ENCODE results near the gene C18orf63. TPM values are rescaled to one million over a fixed set of nuclear protein-coding genes. Genes with fewer than 3 reads are reported as not detected.

Gene C18orf63
- total RNA-seq = not detected

- CTCF ChIA-PET = no interaction called here
- intact Hi-C loops (cut with DNase I, micrococcal nuclease) = no loop called here
- H3K36me3 Mint-ChIP-seq (ENCODE audit: low read depth) = no peaks in the 10 kb centered on the region
- H3K4me1 Mint-ChIP-seq = no peaks in the 10 kb centered on the region
- no peak within 1 kb of the TSS for H3K4me3 Mint-ChIP-seq
- no peak for DNase-seq
- POLR2A ChIA-PET = no interaction called here
- no peak within 1 kb of the TSS for H3K27ac Mint-ChIP-seq
- H3K9me3 Mint-ChIP-seq (ENCODE audit: low read depth) = no peaks in the 10 kb centered on the region
- H3K27me3 Mint-ChIP-seq = peaks cover 4% of the 10 kb centered on the region
- ATAC-seq = no peak
Observed at GRCh38 chr18:74315464-74316256, at the start of gene C18orf63. C18orf63 (plus strand) TSS chr18:74315839; CDS start chr18:74317866, 2,027 bp downstream.

DNA sequence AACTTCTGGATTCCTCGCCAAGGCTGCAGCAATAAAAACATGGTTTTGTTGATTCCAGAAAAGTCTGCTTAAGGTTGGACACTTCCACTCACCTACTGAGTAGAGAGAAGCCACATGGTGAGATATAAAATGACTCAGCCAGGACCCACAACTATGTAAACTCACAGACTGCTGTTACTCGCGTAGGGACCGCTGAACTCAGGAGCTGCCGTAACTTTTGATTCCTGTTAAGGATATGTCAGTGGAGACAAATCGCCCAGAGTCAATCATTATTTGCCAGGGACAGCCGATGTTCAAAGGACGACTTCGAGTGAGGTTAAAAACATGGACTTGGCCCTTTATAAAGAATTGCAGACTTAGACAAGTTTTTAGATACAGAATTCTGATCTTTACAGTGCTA, 49.5 kb upstream of the C18orf63 start:
- no peak for DNase-seq
- Mint-ChIP-seq H3K27ac (no peak overlapping the region), H3K27me3 (no peaks in the 10 kb centered on the region), H3K36me3 (ENCODE audit: low read depth) (peaks cover 2% of the 10 kb centered on the region), H3K4me3 (no peak overlapping the region), H3K9me3 (ENCODE audit: low read depth) (no peaks in the 10 kb centered on the region), H3K4me1 (peaks cover 5% of the 10 kb centered on the region)
- CTCF ChIA-PET = no interaction called here
- no peak for ATAC-seq
- POLR2A ChIA-PET = no interaction called here
- intact Hi-C loops (cut with DNase I, micrococcal nuclease) = no loop called here

GRCh38 chr18:74268175-74268574, 47.5 kb upstream of the C18orf63 start:
- H3K4me1 Mint-ChIP-seq = peaks cover 5% of the 10 kb centered on the region
- intact Hi-C loops (cut with DNase I, micrococcal nuclease) = no loop called here
- no peaks in the 10 kb centered on the region for H3K9me3 Mint-ChIP-seq (ENCODE audit: low read depth)
- ChIA-PET CTCF (no interaction called here), POLR2A (no interaction called here)
- no peak for DNase-seq
- H3K27ac Mint-ChIP-seq = no peak overlapping the region
- no peak overlapping the region for H3K4me3 Mint-ChIP-seq
- H3K27me3 Mint-ChIP-seq = no peaks in the 10 kb centered on the region
- ATAC-seq = no peak
- H3K36me3 Mint-ChIP-seq (ENCODE audit: low read depth) = peaks cover 1% of the 10 kb centered on the region

DNA sequence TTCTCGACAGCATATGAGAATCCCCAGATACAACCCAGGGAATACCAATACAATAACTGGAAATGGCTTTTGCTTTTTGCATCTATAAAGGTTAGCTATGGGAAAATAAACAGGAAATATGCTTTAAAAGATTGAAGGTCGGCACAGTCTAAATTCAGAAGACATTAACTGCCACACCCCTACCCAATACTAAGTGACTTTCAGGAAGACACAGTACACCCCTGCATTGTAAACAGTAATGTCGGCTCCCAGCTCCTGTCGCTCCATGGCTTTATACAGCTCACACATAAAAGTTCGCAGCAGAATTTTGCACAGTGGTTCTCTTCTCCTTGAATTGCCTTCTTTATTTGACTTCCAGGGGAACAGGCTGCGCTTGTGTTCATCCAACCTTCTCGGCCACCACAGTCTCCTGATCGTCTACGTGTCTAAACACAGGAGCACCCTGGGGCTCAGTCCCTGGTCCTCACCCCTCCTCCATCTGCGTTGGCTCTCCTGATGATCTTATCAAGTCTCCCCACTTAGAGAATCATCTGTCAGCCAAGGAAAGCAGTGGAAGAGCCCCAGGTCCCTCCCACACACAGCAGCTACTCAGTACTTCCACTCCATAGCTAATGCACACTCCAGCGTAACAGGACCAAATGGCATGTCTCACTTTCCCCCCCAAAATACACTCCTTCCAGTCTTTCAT, 46.6 kb upstream of the C18orf63 start:
- peaks cover 5% of the 10 kb centered on the region for H3K4me1 Mint-ChIP-seq
- CTCF ChIA-PET = no interaction called here

GRCh38 chr18:74271635-74272034, 44.0 kb upstream of the C18orf63 start:
- Mint-ChIP-seq H3K36me3 (ENCODE audit: low read depth) (no peaks in the 10 kb centered on the region), H3K27me3 (no peaks in the 10 kb centered on the region), H3K27ac (no peak overlapping the region), H3K9me3 (ENCODE audit: low read depth) (no peaks in the 10 kb centered on the region), H3K4me1 (no peaks in the 10 kb centered on the region), H3K4me3 (no peak overlapping the region)
- DNase-seq = no peak
- no peak for ATAC-seq
- POLR2A ChIA-PET = no interaction called here
- CTCF ChIA-PET = no interaction called here
- intact Hi-C loops (cut with DNase I, micrococcal nuclease) = no loop called here

More for the DNA sequence above, 46.6 kb upstream of the C18orf63 start:
- no peaks in the 10 kb centered on the region for H3K27me3 Mint-ChIP-seq
- no peak overlapping the region for H3K4me3 Mint-ChIP-seq
- no peak overlapping the region for H3K27ac Mint-ChIP-seq
- no peaks in the 10 kb centered on the region for H3K36me3 Mint-ChIP-seq (ENCODE audit: low read depth)
- POLR2A ChIA-PET = no interaction called here
- intact Hi-C loops (cut with DNase I, micrococcal nuclease) = no loop called here
- ATAC-seq (no peak), DNase-seq (no peak)
- no peaks in the 10 kb centered on the region for H3K9me3 Mint-ChIP-seq (ENCODE audit: low read depth)

DNA sequence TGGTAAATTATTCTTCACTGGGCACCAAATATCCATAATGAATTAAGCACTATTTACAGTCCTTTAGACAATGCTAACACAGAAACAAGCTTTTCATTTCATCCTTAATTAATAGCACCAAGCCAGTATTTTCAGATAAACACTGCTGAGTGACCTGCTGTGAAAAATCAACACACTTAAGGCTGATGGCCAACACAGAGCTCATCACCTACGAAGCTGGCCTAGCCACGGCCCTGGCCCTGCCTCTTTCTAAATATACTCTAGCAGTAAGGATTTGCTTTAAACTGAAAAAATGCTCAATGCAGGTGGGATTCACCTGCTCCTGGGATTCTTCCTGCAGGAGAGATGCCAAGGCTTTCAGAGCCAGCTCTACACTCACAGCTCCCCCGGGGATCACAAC, 42.2 kb upstream of the C18orf63 start:
- DNase-seq (no peak), ATAC-seq (no peak)
- Mint-ChIP-seq H3K4me3 (no peak overlapping the region), H3K27ac (no peak overlapping the region), H3K4me1 (no peaks in the 10 kb centered on the region), H3K9me3 (ENCODE audit: low read depth) (no peaks in the 10 kb centered on the region), H3K27me3 (no peaks in the 10 kb centered on the region), H3K36me3 (ENCODE audit: low read depth) (no peaks in the 10 kb centered on the region)
- intact Hi-C loops (cut with DNase I, micrococcal nuclease) = no loop called here
- POLR2A ChIA-PET = no interaction called here
- CTCF ChIA-PET = interaction anchor here (1.3 to 2.3 kb wide), 2 partner anchors 69 to 278 kb away, joined by 3 to 6 read pairs; no protein-coding TSS in a partner anchor

- Mint-ChIP-seq H3K36me3 (ENCODE audit: low read depth) (no peaks in the 10 kb centered on the region), H3K9me3 (ENCODE audit: low read depth) (no peaks in the 10 kb centered on the region), H3K27me3 (no peaks in the 10 kb centered on the region), H3K4me3 (no peak overlapping the region), H3K27ac (no peak overlapping the region), H3K4me1 (no peaks in the 10 kb centered on the region)
- intact Hi-C loops (cut with DNase I, micrococcal nuclease) = no loop called here
- ChIA-PET POLR2A (no interaction called here), CTCF (interaction anchor here (0.6 to 2.3 kb wide), 3 partner anchors 9 to 68 kb away, joined by 3 to 6 read pairs (median 4); no protein-coding TSS in a partner anchor)
- DNase-seq = no peak
- no peak for ATAC-seq
Observed at GRCh38 chr18:74274700-74275099, 40.9 kb upstream of the C18orf63 start.

- no peak overlapping the region for H3K27ac Mint-ChIP-seq
- no peak for ATAC-seq
- no peak for DNase-seq
- CTCF ChIA-PET = interaction anchor here (0.6 to 2.3 kb wide), 4 partner anchors 25 to 218 kb away, joined by 3 to 6 read pairs (median 3); no protein-coding TSS in a partner anchor
- H3K9me3 Mint-ChIP-seq (ENCODE audit: low read depth) = no peaks in the 10 kb centered on the region
- no peaks in the 10 kb centered on the region for H3K4me1 Mint-ChIP-seq
- H3K36me3 Mint-ChIP-seq (ENCODE audit: low read depth) = no peaks in the 10 kb centered on the region
- no peaks in the 10 kb centered on the region for H3K27me3 Mint-ChIP-seq
- H3K4me3 Mint-ChIP-seq = no peak overlapping the region
- intact Hi-C loops (cut with DNase I, micrococcal nuclease) = no loop called here
- POLR2A ChIA-PET = no interaction called here
Observed at GRCh38 chr18:74275736-74276135, 39.9 kb upstream of the C18orf63 start.

DNA sequence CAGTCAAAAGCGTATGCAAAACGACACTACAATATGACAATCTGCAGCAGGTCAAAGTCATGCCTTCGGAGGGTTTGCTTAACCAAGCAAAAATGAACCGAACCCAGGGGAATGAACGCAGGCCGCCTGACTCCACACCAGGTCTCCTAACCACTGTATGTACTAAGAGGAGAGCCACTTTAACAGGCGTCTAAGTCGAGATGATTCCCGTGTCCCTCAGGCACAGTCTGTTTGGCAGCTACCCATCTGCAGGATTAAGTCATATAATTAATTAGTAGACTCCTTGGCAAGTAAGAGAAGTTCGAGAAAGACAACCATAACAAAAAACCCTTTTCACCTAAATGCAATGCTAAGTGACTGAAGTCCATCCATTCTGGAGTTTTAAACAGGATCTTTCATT, 39.0 kb upstream of the C18orf63 start:
- ATAC-seq = no peak
- CTCF ChIA-PET = no interaction called here

GRCh38 chr18:74277296-74277695, 38.3 kb upstream of the C18orf63 start:
- CTCF ChIA-PET = interaction anchor here (0.6 kb wide), 1 partner anchor 18 kb away, joined by 3 read pairs; no protein-coding TSS in a partner anchor
- DNase-seq = no peak
- ATAC-seq = no peak
- Mint-ChIP-seq H3K4me1 (peaks cover 4% of the 10 kb centered on the region), H3K4me3 (no peak overlapping the region), H3K27me3 (no peaks in the 10 kb centered on the region), H3K9me3 (ENCODE audit: low read depth) (no peaks in the 10 kb centered on the region), H3K27ac (no peak overlapping the region), H3K36me3 (ENCODE audit: low read depth) (no peaks in the 10 kb centered on the region)
- intact Hi-C loops (cut with DNase I, micrococcal nuclease) = no loop called here
- POLR2A ChIA-PET = no interaction called here

More for the DNA sequence above, 39.0 kb upstream of the C18orf63 start:
- Mint-ChIP-seq H3K36me3 (ENCODE audit: low read depth) (no peaks in the 10 kb centered on the region), H3K9me3 (ENCODE audit: low read depth) (no peaks in the 10 kb centered on the region), H3K27ac (no peak overlapping the region), H3K27me3 (no peaks in the 10 kb centered on the region), H3K4me1 (no peaks in the 10 kb centered on the region), H3K4me3 (no peak overlapping the region)
- POLR2A ChIA-PET = no interaction called here
- intact Hi-C loops (cut with DNase I, micrococcal nuclease) = no loop called here
- DNase-seq = no peak

- no peak overlapping the region for H3K4me3 Mint-ChIP-seq
- peaks cover 11% of the 10 kb centered on the region for H3K4me1 Mint-ChIP-seq
- DNase-seq (no peak), ATAC-seq (no peak)
- H3K27ac Mint-ChIP-seq = no peak overlapping the region
- POLR2A ChIA-PET = no interaction called here
- intact Hi-C loops (cut with DNase I, micrococcal nuclease) = no loop called here
- no peaks in the 10 kb centered on the region for H3K27me3 Mint-ChIP-seq
- CTCF ChIA-PET = no interaction called here
- no peaks in the 10 kb centered on the region for H3K9me3 Mint-ChIP-seq (ENCODE audit: low read depth)
- peaks cover under 1% of the 10 kb centered on the region for H3K36me3 Mint-ChIP-seq (ENCODE audit: low read depth)
Observed at GRCh38 chr18:74278058-74278457, 37.6 kb upstream of the C18orf63 start.

GRCh38 chr18:74278983-74279382, 36.7 kb upstream of the C18orf63 start:
- Mint-ChIP-seq H3K4me1 (peaks cover 16% of the 10 kb centered on the region), H3K4me3 (no peak overlapping the region), H3K9me3 (ENCODE audit: low read depth) (no peaks in the 10 kb centered on the region), H3K36me3 (ENCODE audit: low read depth) (peaks cover 2% of the 10 kb centered on the region), H3K27ac (no peak overlapping the region), H3K27me3 (no peaks in the 10 kb centered on the region)
- POLR2A ChIA-PET = no interaction called here
- ATAC-seq (no peak), DNase-seq (no peak)
- intact Hi-C loops (cut with DNase I, micrococcal nuclease) = no loop called here
- CTCF ChIA-PET = no interaction called here

Measured in activated CD4-positive, alpha-beta T cell treated with anti-CD3 and anti-CD28 coated beads for 36 hours (primary cell).